GM12892 (cell line): ENCODE data around the gene PCK1.

Source experiments
- DNase-seq: peaks from one replicate; pipeline ENCODE4 v3.0.0; 2011; ENCODE audit not compliant: insufficient read length
- FAIRE-seq: peaks from 2 replicates; lab custom pipeline; 2011; peaks lifted over from hg19 to GRCh38; lab: Jason Lieb, UNC
- POLR2A ChIP-seq: IDR thresholded peaks from 2 replicates; pipeline ENCODE4 v1.6.1; 2011; ENCODE audit warnings: low read depth, low read length, control low read depth
- POLR2AphosphoS5 ChIP-seq: IDR thresholded peaks from 2 replicates; pipeline ENCODE4 v1.6.1; 2011; ENCODE audit warnings: low read depth, low read length, control low read depth
- TAF1 ChIP-seq: IDR thresholded peaks from 2 replicates; pipeline ENCODE4 v1.6.1; 2011; ENCODE audit warnings: low read depth, mild to moderate bottlenecking, control low read depth, low read length, borderline replicate concordance

Gene PCK1

DNA sequence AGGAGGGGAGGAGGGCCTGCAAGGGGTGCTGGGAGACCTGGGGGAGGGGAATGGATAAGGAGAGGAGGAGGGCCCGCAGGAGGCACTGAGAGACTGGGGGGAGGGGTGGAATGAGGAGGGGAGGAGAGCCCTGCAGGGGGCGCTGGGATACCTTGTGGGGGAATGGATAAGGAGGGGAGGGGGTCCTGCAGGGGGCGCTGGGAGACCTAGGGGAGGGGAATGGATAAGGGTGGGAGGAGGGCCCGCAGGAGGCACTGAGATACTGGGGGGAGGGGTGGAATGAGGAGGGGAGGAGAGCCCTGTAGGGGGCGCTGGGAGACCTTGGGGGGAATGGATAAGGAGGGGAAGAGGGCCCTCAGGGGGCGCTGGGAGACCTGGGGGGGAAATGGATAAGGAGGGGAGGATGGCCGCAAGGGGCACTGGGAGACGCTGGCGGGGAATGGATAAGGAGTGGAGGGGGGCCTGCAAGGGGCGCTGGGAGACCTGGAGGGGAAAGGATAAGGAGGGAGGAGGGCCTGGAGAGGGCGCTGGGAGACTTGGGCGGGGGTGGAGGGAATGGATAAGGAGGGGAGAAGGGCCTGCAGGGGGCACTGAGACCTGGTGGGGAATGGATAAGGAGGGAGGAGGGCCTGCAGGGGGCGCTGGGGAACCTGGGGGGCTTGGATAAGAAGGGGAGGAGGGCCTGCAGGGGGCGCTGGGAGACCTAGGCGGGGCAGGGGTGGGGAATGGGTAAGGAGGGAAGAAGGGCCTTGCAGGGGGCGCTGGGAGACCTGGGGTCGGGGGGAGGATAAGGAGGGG lies 34.6 kb upstream of the PCK1 start:
- TF ChIP-seq POLR2A (no peak), TAF1 (no peak), POLR2AphosphoS5 (no peak)
- DNase-seq (no peak), FAIRE-seq (no peak)

DNA sequence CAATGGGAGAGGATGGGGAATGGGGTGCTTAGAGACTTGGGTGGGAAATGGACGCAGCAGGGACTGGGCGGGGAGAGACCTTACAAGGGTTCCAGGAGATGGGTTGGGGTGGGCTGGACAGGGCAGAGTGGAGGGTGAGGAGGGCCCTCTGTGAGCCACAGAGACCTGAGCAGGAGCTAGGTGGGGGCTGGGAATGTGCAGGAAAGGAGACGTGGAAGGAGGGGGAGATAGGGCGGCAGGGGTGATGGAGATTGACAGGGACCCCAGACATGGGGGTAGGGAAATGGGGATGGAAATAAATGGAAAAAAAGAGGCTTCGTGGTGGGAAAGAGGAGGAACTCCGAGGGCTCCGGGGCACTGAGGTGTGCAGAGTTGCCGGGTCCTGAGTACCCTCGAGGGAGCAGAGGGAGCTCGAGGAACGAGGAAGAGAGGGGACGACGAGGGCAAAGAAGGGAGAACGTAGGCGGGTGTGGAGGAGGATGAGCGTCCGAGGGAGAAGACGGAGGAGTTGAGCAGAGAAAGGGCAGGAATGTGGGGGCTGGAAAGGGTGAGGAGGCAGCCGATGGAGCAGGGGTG lies 33.9 kb upstream of the PCK1 start:
- TF ChIP-seq POLR2A: no peak
- TF ChIP-seq TAF1: no peak
- TF ChIP-seq POLR2AphosphoS5: no peak
- FAIRE-seq: no peak
- DNase-seq: no peak

GRCh38 chr20:57527728-57528127 lies 33.2 kb upstream of the PCK1 start:
- no peak for FAIRE-seq
- TF ChIP-seq TAF1: no peak
- no peak for TF ChIP-seq POLR2A
- no peak for TF ChIP-seq POLR2AphosphoS5

GRCh38 chr20:57528148-57528547 lies 32.8 kb upstream of the PCK1 start:
- DNase-seq (no peak), FAIRE-seq (no peak)
- TF ChIP-seq POLR2A (no peak), POLR2AphosphoS5 (no peak), TAF1 (no peak)

More at GRCh38 chr20:57527728-57528127, 33.2 kb upstream of the PCK1 start:
- no peak for DNase-seq

- DNase-seq: no peak
- no peak for TF ChIP-seq TAF1
- no peak for FAIRE-seq
Measured at GRCh38 chr20:57529160-57529585, 31.7 kb upstream of the PCK1 start.

DNA sequence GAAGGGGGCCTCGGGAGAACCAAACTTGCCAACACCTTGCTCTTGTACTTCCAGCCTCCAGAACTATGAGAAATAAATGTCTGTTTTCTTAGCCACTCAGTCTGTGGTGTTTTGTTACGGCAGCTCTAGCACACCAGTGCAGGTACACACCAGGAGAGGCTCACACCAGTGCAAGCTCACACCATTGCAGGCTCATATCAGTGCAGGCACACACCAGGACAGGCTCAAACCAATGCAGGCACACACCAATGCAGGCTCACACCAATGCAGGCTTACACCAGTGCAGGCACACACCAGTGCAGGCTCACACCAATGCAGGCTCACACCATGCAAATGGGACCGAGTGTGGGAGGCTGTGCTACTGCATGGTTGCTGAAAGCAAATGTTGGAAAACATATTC lies 31.1 kb upstream of the PCK1 start:
- TF ChIP-seq POLR2A (no peak), TAF1 (no peak), POLR2AphosphoS5 (no peak)
- no peak for FAIRE-seq
- DNase-seq: no peak

- no peak for DNase-seq
- TF ChIP-seq TAF1: no peak
- no peak for TF ChIP-seq POLR2A
- no peak for TF ChIP-seq POLR2AphosphoS5
- FAIRE-seq: no peak
Measured at GRCh38 chr20:57530327-57530981, 30.5 kb upstream of the PCK1 start.

DNA sequence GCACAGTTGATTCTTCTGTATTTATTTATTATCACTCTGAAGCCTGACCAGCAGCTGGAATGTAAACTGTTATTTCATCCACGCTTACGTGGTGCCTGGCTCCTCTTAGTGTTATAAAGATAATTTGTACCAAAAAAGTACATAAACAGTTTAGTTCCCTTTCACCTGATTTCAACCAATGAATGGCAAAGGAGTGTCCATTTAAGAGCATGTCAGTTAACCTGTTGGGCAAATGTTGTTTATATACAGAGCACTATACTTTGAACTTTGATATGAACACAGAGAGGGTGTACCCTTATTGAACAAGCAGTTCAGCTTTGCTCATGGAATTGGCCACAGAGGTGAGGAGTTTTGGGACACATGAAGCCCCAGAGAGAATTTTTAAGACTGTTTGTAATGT lies 28.8 kb upstream of the PCK1 start:
- FAIRE-seq (no peak), DNase-seq (no peak)
- TF ChIP-seq POLR2AphosphoS5 (no peak), POLR2A (no peak), TAF1 (no peak)

DNA sequence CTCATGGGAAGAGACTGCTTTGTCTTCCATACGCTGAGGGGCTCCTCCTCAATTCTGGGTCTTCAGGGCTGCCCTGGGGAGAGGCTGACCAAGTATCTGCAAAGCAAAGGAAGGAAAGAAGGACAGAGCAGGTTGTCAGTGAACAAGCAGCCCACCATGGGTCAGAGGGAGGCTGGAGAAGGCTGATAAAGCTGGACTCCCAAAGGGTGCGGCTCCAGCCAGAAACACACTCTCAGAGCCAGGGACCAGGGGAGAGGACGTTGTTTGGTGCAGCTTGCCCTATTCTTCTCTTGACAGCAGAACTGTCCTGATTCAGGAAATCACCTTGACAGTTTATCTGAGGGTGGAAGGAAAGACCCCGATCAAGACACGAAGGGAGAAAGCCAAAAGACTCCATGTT lies 25.6 kb upstream of the PCK1 start:
- FAIRE-seq: no peak
- no peak for DNase-seq
- no peak for TF ChIP-seq TAF1
- TF ChIP-seq POLR2A: no peak
- no peak for TF ChIP-seq POLR2AphosphoS5

- no peak for FAIRE-seq
- no peak for TF ChIP-seq POLR2AphosphoS5
- TF ChIP-seq TAF1: no peak
- TF ChIP-seq POLR2A: no peak
- no peak for DNase-seq
Measured at GRCh38 chr20:57536120-57536708, 24.7 kb upstream of the PCK1 start.

DNA sequence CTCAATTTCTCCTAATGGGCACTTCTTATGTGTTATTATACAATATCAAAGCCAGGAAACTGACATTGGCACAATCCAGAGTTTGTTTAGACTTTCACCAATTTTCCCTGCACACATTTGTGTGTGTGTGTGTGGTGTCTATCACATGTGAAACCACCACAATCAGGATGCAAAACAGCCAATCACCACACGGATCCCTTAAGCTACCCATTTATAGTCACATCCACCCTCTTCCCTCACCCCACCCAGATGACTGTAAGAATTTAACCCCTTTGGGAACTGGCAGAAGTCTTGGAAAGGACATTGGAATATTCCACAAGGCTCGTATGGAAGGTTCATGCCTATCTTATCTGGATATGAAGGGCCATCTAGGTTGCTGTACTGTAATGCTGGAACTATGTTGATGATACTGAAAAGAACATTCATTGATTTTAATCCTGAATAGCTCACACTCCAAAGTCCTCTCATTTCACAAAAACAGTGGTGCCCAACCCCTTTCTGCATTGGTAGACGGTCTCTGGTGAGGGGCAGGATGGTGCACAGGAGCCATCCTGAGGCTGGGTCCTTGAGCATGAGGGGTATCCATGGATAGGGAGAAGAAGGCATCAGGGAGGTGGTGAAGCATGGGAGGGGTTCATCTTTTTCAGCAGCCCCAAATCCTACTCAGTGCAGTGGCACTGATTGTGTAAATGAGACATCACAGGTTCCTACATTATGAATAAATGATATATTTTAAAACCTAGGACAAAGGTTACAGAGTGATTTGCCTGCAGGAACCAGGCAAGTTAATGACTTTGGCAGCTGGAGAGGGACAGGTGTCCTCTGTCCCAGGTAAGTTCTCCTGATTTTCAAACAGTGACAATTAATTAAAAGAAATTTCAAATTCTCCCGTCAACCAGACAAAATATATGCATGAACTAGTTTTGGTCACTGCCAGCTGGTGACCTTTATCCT lies 23.9 kb upstream of the PCK1 start:
- no peak for DNase-seq
- FAIRE-seq: no peak
- TF ChIP-seq TAF1 (no peak), POLR2A (no peak), POLR2AphosphoS5 (no peak)
